Suprapubic skin (tissue), 4 donors: ENCODE results near the gene OPA3.

Experiments used
- CTCF ChIP-seq, 2 donors: fragments of 200-600 bp in 1 of 2; fragments of 450-650 bp in 1 of 2; sonication (generic) in 1 of 2; IDR thresholded peaks; one replicate each; pipeline ENCODE4 v1.5.1; 2016 to 2019; ENCODE audit warnings: antibody characterized with exemption in 2 of 2, mild to moderate bottlenecking in 1 of 2, moderate library complexity in 1 of 2
- EP300 ChIP-seq: sonication (generic); formaldehyde crosslinking; IDR thresholded peaks from one replicate; pipeline ENCODE4 v1.6.1; 2017; ENCODE audit warnings: antibody characterized with exemption
- POLR2A ChIP-seq, 2 donors: fragments of 450-650 bp; IDR thresholded peaks; one replicate each; pipeline ENCODE4 v1.6.1; 2017; ENCODE audit warnings: antibody characterized with exemption in 2 of 2, mild to moderate bottlenecking in 2 of 2, moderate library complexity in 2 of 2
- POLR2AphosphoS5 ChIP-seq, 3 donors: sonication (generic); formaldehyde crosslinking; IDR thresholded peaks; one replicate each; pipeline ENCODE4 v1.6.1; 2017; ENCODE audit warnings: antibody characterized with exemption in 3 of 3

- TF ChIP-seq CTCF (IDR thresholded peaks at IDR 0.05) (no peak), POLR2A (IDR thresholded peaks at IDR 0.05) (no peak), EP300 (no peak), POLR2AphosphoS5 (IDR thresholded peaks at IDR 0.05) (no peak)
Measured at GRCh38 chr19:45483033-45483432, 101.6 kb downstream of the OPA3 start.
